LNCAP (cell line): ENCODE data around the gene CDH13.

Experiments used
- CTCF ChIP-seq: fragments of 450-650 bp; IDR thresholded peaks from 2 replicates; pipeline ENCODE4 v1.5.1; 2017; ENCODE audit warnings: mild to moderate bottlenecking

CDH13 gene

GRCh38 chr16:83171396-83171795 is 544.6 kb downstream of the CDH13 start:
- no peak for TF ChIP-seq CTCF

GRCh38 chr16:83174671-83175070 is 547.9 kb downstream of the CDH13 start:
- no peak for TF ChIP-seq CTCF

- TF ChIP-seq CTCF = no peak
Observed at GRCh38 chr16:83176802-83177201, 550.0 kb downstream of the CDH13 start.

- TF ChIP-seq CTCF = no peak
Observed at GRCh38 chr16:83185902-83186301, 559.1 kb downstream of the CDH13 start.

GRCh38 chr16:83187405-83187804 is 560.6 kb downstream of the CDH13 start:
- no peak for TF ChIP-seq CTCF

- TF ChIP-seq CTCF = no peak
Observed at GRCh38 chr16:83196796-83197195, 570.0 kb downstream of the CDH13 start.

- TF ChIP-seq CTCF = no peak
Observed at GRCh38 chr16:83197450-83197849, 570.7 kb downstream of the CDH13 start.

GRCh38 chr16:83198977-83199376 is 572.2 kb downstream of the CDH13 start:
- no peak for TF ChIP-seq CTCF
